ENCODE data around the gene DLL1.

DLL1 gene

GRCh38 chr6:170261643-170262488 lies 29.0 kb downstream of the DLL1 start:
- H3K4me3 ChIP-seq (ENCODE audit: low read depth, low read length, poor library complexity, severe bottlenecking) = no peak overlapping the region
- no peak overlapping the region for H3K9ac ChIP-seq (ENCODE audit: low read length)
- H3K36me3 ChIP-seq (ENCODE audit: insufficient read depth, low read length) = no peaks in the 10 kb centered on the region
- no peak overlapping the region for H3K27ac ChIP-seq (ENCODE audit: low read depth, low read length, poor library complexity, severe bottlenecking)
- no peaks in the 10 kb centered on the region for H3K79me2 ChIP-seq (ENCODE audit: insufficient read depth, low read length)
- no peaks in the 10 kb centered on the region for H4K20me1 ChIP-seq (ENCODE audit: insufficient read depth, low read length)
- no peak for TF ChIP-seq CTCF (IDR thresholded peaks at IDR 0.05; ENCODE audit: low read length)
- no peak for TF ChIP-seq EZH2 (IDR thresholded peaks at IDR 0.05; ENCODE audit: borderline replicate concordance, low read length)
- no peaks in the 10 kb centered on the region for H3K4me1 ChIP-seq (ENCODE audit: insufficient read depth, low read length, severe bottlenecking)
- no peak overlapping the region for H2AFZ ChIP-seq (ENCODE audit: low read length)
- H3K27me3 ChIP-seq (ENCODE audit: insufficient read depth, low read length) = peaks cover 6% of the 10 kb centered on the region; the same call in 1 of the 2 replicates
- H3K4me2 ChIP-seq (ENCODE audit: low read length) = no peak overlapping the region
- H3K9me2 ChIP-seq (ENCODE audit: low read depth, low read length) = no peaks in the 10 kb centered on the region
- no peaks in the 10 kb centered on the region for H3F3A ChIP-seq (ENCODE audit: insufficient read depth, low read length)
- H3K9me3 ChIP-seq (ENCODE audit: low read length) = no peaks in the 10 kb centered on the region

GRCh38 chr6:170260686-170261085 lies 30.2 kb downstream of the DLL1 start:
- H2AFZ ChIP-seq (ENCODE audit: low read length) = no peak overlapping the region
- H3K9me3 ChIP-seq (ENCODE audit: low read length) = no peaks in the 10 kb centered on the region
- peak; percentile 31; the same call in 1 of the 2 replicates for TF ChIP-seq CTCF (IDR thresholded peaks at IDR 0.05; ENCODE audit: low read length)
- TF ChIP-seq EZH2 (IDR thresholded peaks at IDR 0.05; ENCODE audit: borderline replicate concordance, low read length) = no peak
- no peaks in the 10 kb centered on the region for H3K9me2 ChIP-seq (ENCODE audit: low read depth, low read length)
- H3K4me2 ChIP-seq (ENCODE audit: low read length) = no peak overlapping the region
- no peaks in the 10 kb centered on the region for H4K20me1 ChIP-seq (ENCODE audit: insufficient read depth, low read length)
- H3K4me1 ChIP-seq (ENCODE audit: insufficient read depth, low read length, severe bottlenecking) = no peaks in the 10 kb centered on the region
- H3F3A ChIP-seq (ENCODE audit: insufficient read depth, low read length) = no peaks in the 10 kb centered on the region
- H3K79me2 ChIP-seq (ENCODE audit: insufficient read depth, low read length) = no peaks in the 10 kb centered on the region
- H3K27me3 ChIP-seq (ENCODE audit: insufficient read depth, low read length) = peaks cover 6% of the 10 kb centered on the region; the same call in 1 of the 2 replicates
- no peak overlapping the region for H3K4me3 ChIP-seq (ENCODE audit: low read depth, low read length, poor library complexity, severe bottlenecking)
- H3K27ac ChIP-seq (ENCODE audit: low read depth, low read length, poor library complexity, severe bottlenecking) = no peak overlapping the region
- H3K36me3 ChIP-seq (ENCODE audit: insufficient read depth, low read length) = no peaks in the 10 kb centered on the region
- H3K9ac ChIP-seq (ENCODE audit: low read length) = no peak overlapping the region

- Histone ChIP-seq H3F3A (ENCODE audit: insufficient read depth, low read length) (no peaks in the 10 kb centered on the region), H3K27me3 (ENCODE audit: insufficient read depth, low read length) (peaks cover 6% of the 10 kb centered on the region; the same call in 1 of the 2 replicates), H3K9me3 (ENCODE audit: low read length) (no peaks in the 10 kb centered on the region), H3K4me3 (ENCODE audit: low read depth, low read length, poor library complexity, severe bottlenecking) (no peak overlapping the region), H3K36me3 (ENCODE audit: insufficient read depth, low read length) (no peaks in the 10 kb centered on the region), H3K4me2 (ENCODE audit: low read length) (no peak overlapping the region), H3K27ac (ENCODE audit: low read depth, low read length, poor library complexity, severe bottlenecking) (no peak overlapping the region), H4K20me1 (ENCODE audit: insufficient read depth, low read length) (no peaks in the 10 kb centered on the region), H3K79me2 (ENCODE audit: insufficient read depth, low read length) (no peaks in the 10 kb centered on the region), H3K9me2 (ENCODE audit: low read depth, low read length) (no peaks in the 10 kb centered on the region), H3K4me1 (ENCODE audit: insufficient read depth, low read length, severe bottlenecking) (no peaks in the 10 kb centered on the region), H2AFZ (ENCODE audit: low read length) (no peak overlapping the region), H3K9ac (ENCODE audit: low read length) (no peak overlapping the region)
- TF ChIP-seq CTCF (IDR thresholded peaks at IDR 0.05; ENCODE audit: low read length) (no peak), EZH2 (IDR thresholded peaks at IDR 0.05; ENCODE audit: borderline replicate concordance, low read length) (no peak)
Observed at GRCh38 chr6:170259278-170259677, 31.6 kb downstream of the DLL1 start.
